T47D (cell line): ENCODE data around the gene AKAP6.

Experiments
- DNase-seq, 2 experiments: peaks; one replicate each; pipeline versions ENCODE4 v3.0.0 to v3.0.0-alpha.2; 2011 to 2012; ENCODE audit warnings: low read depth in 1 of 2, low spot score in 1 of 2
- JUND ChIP-seq: IDR thresholded peaks from 2 replicates; pipeline ENCODE4 v1.6.1; 2012; ENCODE audit warnings: low read depth
- in situ Hi-C: cut with HindIII; loops from 2 replicates; pipeline ENCODE4 v1.10.0; 2016; ENCODE audit warnings: low sequenced_read_pairs, low pct_unique_long_range_greater_than_20kb

The AKAP6 gene

GRCh38 chr14:32536175-32536574, 207.1 kb downstream of the AKAP6 start:
- TF ChIP-seq JUND: no peak
- no peak for DNase-seq
- in situ Hi-C loops: no loop called here

- TF ChIP-seq JUND: no peak
- no peak for DNase-seq
- in situ Hi-C loops: no loop called here
Observed at GRCh38 chr14:32537166-32537565, 208.1 kb downstream of the AKAP6 start.

GRCh38 chr14:32542507-32542906, 213.4 kb downstream of the AKAP6 start:
- in situ Hi-C loops: no loop called here
- no peak for TF ChIP-seq JUND
- DNase-seq: no peak

GRCh38 chr14:32545095-32545494, 216.0 kb downstream of the AKAP6 start:
- DNase-seq: no peak
- no peak for TF ChIP-seq JUND
- in situ Hi-C loops: no loop called here

GRCh38 chr14:32545506-32546210, 216.6 kb downstream of the AKAP6 start:
- no peak for DNase-seq
- in situ Hi-C loops: no loop called here
- TF ChIP-seq JUND: no peak

- in situ Hi-C loops: no loop called here
- no peak for DNase-seq
- no peak for TF ChIP-seq JUND
Observed at GRCh38 chr14:32546246-32546645, 217.1 kb downstream of the AKAP6 start.

GRCh38 chr14:32552766-32553165, 223.7 kb downstream of the AKAP6 start:
- in situ Hi-C loops: no loop called here
- TF ChIP-seq JUND: no peak
- DNase-seq: no peak

- in situ Hi-C loops: no loop called here
- TF ChIP-seq JUND: no peak
- DNase-seq: no peak
Observed at GRCh38 chr14:32559048-32559447, 229.9 kb downstream of the AKAP6 start.

- in situ Hi-C loops: no loop called here
- TF ChIP-seq JUND: no peak
- DNase-seq: no peak
Observed at GRCh38 chr14:32559590-32559989, 230.5 kb downstream of the AKAP6 start.

- no peak for TF ChIP-seq JUND
- in situ Hi-C loops: no loop called here
- peak; percentile 47 to 88 for DNase-seq
Observed at GRCh38 chr14:32560209-32560857, 231.2 kb downstream of the AKAP6 start.

GRCh38 chr14:32561520-32561919, 232.4 kb downstream of the AKAP6 start:
- DNase-seq: peak in 1 of 2 experiments; percentile 23
- in situ Hi-C loops: no loop called here
- TF ChIP-seq JUND: no peak

- no peak for DNase-seq
- TF ChIP-seq JUND: no peak
Observed at GRCh38 chr14:32564596-32564995, 235.5 kb downstream of the AKAP6 start.

GRCh38 chr14:32565256-32565655, 236.2 kb downstream of the AKAP6 start:
- in situ Hi-C loops: no loop called here
- no peak for DNase-seq
- TF ChIP-seq JUND: no peak

More at GRCh38 chr14:32564596-32564995, 235.5 kb downstream of the AKAP6 start:
- in situ Hi-C loops: no loop called here
